Epithelial cell of esophagus (primary cell): ENCODE measurements around the gene ELFN1.

Experiments used
- DNase-seq: peaks from one replicate; pipeline ENCODE4 v3.0.0; 2010; ENCODE audit warnings: low read depth
- H3K4me3 ChIP-seq: 2 replicates; pipeline ENCODE4 v1.5.1; 2011; ENCODE audit warnings: mild to moderate bottlenecking, low read length, control low read depth
- CTCF ChIP-seq: IDR thresholded peaks from 2 replicates; pipeline ENCODE4 v1.5.1; 2011; ENCODE audit warnings: low read depth, mild to moderate bottlenecking, low read length, control low read depth, inconsistent platforms; ENCODE audit not compliant: insufficient read depth; ENCODE audit errors: missing control alignments

ELFN1 gene

GRCh38 chr7:1777122-1777521 is 107.0 kb downstream of the ELFN1 start:
- TF ChIP-seq CTCF = no peak
- no peak for DNase-seq
- no peak overlapping the region for H3K4me3 ChIP-seq

GRCh38 chr7:1779445-1779844 is 109.4 kb downstream of the ELFN1 start:
- TF ChIP-seq CTCF = no peak
- H3K4me3 ChIP-seq = no peak overlapping the region
- no peak for DNase-seq

GRCh38 chr7:1781369-1781768 is 111.3 kb downstream of the ELFN1 start:
- DNase-seq = no peak
- H3K4me3 ChIP-seq = no peak overlapping the region
- TF ChIP-seq CTCF = no peak

- DNase-seq = no peak
- no peak for TF ChIP-seq CTCF
- H3K4me3 ChIP-seq = no peak overlapping the region
Observed at GRCh38 chr7:1785839-1786238, 115.8 kb downstream of the ELFN1 start.

GRCh38 chr7:1787241-1787640 is 117.2 kb downstream of the ELFN1 start:
- TF ChIP-seq CTCF = no peak
- H3K4me3 ChIP-seq = no peak overlapping the region
- DNase-seq = no peak

- no peak for TF ChIP-seq CTCF
- no peak overlapping the region for H3K4me3 ChIP-seq
- no peak for DNase-seq
Observed at GRCh38 chr7:1787681-1788235, 117.7 kb downstream of the ELFN1 start.

GRCh38 chr7:1794888-1795542 is 124.9 kb downstream of the ELFN1 start:
- H3K4me3 ChIP-seq = no peak overlapping the region
- TF ChIP-seq CTCF = no peak
- no peak for DNase-seq
